OCI-M2 (cell line): ENCODE measurements around the gene INHA.

ENCODE experiments used
- DNase-seq: peaks from one replicate; lab custom pipeline; 2025; ENCODE audit not compliant: unreplicated experiment; lab: John Stamatoyannopoulos, UW

Gene INHA, protein sequence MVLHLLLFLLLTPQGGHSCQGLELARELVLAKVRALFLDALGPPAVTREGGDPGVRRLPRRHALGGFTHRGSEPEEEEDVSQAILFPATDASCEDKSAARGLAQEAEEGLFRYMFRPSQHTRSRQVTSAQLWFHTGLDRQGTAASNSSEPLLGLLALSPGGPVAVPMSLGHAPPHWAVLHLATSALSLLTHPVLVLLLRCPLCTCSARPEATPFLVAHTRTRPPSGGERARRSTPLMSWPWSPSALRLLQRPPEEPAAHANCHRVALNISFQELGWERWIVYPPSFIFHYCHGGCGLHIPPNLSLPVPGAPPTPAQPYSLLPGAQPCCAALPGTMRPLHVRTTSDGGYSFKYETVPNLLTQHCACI

DNA sequence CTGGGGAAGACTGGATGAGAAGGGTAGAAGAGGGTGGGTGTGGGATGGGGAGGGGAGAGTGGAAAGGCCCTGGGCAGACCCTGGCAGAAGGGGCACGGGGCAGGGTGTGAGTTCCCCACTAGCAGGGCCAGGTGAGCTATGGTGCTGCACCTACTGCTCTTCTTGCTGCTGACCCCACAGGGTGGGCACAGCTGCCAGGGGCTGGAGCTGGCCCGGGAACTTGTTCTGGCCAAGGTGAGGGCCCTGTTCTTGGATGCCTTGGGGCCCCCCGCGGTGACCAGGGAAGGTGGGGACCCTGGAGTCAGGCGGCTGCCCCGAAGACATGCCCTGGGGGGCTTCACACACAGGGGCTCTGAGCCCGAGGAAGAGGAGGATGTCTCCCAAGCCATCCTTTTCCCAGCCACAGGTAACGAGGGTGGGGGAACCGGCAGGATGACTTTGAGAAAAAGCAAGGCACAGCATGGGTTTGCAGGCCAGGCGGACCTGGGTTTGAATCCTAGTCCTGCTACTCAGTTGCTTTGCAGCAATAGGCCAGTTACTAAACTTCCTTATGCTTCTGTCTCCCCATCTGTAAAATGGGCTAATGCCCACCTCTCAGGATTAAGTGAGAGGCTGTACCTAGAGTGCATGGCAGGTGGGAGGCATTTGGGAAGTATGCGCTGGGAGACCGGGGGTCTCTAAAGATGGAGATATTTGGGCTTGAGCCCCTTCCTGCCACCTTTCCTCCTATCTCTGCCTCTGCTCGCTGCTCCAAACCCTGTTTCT, at the start of gene INHA:
INHA (plus strand) TSS at position 74 of the 765 bp plus-strand sequence; CDS start at position 139, 65 bp downstream.
- no peak for DNase-seq

GRCh38 chr2:219523031-219523671, 49.0 kb upstream of the INHA start:
- DNase-seq, result no peak

GRCh38 chr2:219524817-219525216, 47.3 kb upstream of the INHA start:
- DNase-seq, result no peak

DNA sequence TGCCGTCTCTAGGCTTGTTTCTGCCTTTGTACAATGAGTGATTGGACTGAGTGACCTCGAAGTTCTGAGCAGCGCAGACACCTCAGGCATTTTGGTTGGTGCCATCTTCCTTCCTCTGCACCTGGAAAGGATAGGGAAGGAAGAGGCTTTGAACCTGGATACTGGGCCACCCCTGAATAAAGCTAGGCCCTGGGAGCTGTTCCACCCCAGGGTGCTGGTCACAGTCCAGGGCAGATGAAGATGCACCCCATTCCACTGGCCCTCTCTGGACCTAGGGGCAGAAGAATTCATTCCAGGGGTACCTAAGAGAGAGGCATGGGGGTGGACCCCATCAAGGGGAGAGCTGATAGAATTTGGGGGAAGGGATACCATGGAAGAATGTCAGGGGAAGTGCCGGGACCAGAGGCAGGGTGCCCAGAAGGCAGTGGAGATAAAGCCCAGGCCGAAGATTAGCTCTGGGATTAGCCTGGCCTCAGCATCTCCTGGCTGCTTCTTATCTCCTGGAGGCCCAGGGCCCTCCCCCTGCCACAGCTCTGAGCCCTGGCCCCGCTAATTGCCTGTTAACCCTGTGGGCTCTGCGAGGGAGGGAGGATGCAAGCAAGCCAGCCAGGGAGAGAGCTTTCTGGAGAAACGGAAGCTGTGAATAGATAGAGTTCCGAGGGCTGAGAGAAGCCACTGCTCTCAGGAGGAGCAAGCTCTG, 46.4 kb upstream of the INHA start:
- DNase-seq, result peak; percentile 34

DNA sequence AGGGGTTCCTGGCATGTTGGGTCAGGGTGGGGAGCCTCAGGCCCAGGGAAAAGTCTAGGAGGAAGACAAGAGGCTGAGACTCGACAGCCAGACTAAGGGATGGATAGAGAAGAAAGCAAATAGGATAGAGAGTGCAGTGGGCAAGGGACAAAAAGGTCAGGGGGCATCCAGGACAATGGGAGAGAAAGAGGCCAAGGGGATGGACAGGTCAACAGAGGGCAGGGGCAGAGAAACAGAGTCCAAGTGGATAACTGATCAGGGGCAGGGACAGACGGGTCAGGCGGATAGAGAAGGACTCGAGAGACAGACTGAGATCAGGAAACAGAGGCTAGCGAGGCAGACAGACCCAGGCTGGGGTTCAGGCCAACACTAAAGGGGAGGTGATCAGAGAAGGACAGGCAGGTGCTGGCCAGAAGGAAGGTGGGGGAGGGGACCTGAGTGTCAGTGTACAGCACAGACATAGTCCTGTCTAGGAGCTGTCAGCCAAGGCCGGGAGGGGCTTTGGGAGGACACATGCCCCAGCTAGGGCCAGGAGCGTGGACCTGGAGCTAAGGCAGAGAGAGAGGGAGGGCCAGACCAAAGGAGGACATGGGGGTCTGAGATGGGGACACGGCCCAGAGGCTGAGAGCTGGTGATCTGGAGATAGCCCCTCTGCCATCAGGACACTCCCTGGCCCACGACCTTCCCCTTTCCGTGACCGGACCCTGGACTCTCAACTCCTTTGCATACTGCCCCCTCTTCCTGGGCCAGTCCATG, 45.6 kb upstream of the INHA start:
- no peak for DNase-seq

- DNase-seq, result no peak
These were observed 45.1 kb upstream of the INHA start for GRCh38 chr2:219527076-219527394.

DNA sequence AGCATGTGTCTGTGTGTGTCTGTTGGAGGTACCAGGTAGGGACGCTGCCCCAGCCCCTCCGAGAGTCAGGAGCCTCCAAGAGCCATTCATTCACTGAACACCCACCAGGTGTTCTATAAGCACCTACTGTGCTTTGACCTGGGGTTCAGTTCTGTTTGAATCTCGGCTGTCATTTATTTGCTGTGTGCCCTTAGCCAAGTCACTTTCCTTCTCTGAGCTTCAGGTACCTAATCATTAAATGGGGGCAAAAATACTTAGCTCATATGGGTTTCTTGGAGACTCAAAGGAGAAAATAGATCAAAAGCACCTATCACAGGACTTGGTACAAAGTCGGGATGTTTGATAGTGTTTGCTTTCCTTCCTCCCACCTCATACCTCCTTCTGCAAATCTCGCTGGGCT, 44.6 kb upstream of the INHA start:
- DNase-seq, result no peak

- peak; percentile 44 for DNase-seq
These were observed 41.8 kb upstream of the INHA start for GRCh38 chr2:219530048-219530963.

DNA sequence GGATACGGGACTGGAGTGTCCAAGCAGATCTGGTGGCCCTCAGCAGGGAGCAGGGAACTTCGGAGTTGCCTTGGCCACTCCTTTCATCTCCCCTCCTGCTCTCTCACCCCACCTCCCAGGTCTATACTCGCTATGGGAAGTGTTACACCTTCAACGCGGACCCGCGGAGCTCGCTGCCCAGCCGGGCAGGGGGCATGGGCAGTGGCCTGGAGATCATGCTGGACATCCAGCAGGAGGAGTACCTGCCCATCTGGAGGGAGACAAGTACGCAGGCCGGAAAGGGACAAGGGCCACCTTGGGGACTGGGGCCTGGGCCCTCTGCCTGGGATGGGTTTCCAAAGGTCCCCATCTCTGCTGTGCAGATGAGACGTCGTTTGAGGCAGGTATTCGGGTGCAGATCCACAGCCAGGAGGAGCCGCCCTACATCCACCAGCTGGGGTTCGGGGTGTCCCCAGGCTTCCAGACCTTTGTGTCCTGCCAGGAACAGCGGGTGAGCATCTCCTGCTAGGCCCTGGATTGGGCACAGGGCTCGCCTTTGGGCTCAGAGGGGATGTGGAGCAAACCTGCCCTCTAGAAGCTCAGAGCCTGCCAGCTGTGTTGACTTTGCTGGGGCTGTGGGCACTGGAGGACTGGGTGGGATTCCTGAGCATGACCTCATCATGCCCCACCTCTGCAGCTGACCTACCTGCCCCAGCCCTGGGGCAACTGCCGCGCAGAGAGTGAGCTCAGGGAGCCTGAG, 40.3 kb upstream of the INHA start:
- no peak for DNase-seq

GRCh38 chr2:219532378-219532649, 39.8 kb upstream of the INHA start:
- DNase-seq, result no peak

GRCh38 chr2:219533930-219534661, 38.0 kb upstream of the INHA start:
- DNase-seq, result no peak

- DNase-seq, result no peak
These were observed 35.7 kb upstream of the INHA start for GRCh38 chr2:219536425-219536824.

DNA sequence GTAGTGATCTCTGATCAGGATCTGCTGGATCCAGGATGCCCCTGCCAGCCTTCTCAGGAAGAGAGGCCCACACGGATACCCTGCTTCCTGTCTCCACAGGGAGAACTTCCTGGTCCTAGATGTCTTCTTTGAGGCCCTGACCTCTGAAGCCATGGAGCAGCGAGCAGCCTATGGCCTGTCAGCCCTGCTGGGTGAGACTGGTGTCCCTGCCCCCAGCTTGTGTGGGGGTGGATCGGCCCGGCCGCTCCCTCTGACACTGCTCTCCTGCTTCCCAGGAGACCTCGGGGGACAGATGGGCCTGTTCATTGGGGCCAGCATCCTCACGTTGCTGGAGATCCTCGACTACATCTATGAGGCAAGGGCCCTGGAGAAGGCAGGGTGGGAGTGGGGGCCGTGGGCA, 35.1 kb upstream of the INHA start:
- DNase-seq, result no peak

GRCh38 chr2:219537657-219538488, 34.2 kb upstream of the INHA start:
- DNase-seq, result no peak

DNA sequence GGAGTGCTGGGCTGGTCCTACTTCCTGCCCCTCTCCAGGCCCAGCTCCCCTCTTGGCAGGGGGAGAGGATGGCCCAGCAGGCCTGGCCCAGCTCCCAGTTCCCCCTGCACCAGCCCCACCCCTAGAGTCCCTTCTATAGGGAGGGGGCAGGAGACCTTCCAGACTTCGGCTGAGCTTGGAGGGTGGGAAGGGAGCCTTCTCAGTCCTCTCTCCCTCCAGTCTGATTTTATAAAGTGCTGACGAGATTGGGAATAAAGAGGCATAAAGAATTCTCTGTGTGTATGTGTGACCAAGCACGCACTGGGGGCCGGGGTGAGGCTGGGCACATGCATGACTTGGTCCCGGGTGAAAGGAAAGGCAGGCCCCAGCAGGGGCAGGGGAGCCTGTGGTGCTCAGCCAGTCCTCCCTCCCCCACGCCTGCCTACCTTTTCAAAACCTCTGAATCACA, 33.6 kb upstream of the INHA start:
- no peak for DNase-seq

- DNase-seq, result no peak
These were observed 32.9 kb upstream of the INHA start for GRCh38 chr2:219538956-219539788.
